Ectodermal cell (in vitro differentiated cells): Measurements from ENCODE around the gene TRIM56.
A peak's percentile ranks its signal among the peaks of the same experiment; 100 is the strongest.
"Not testable (repeated sequence)": the region's sequence is repeated elsewhere in the genome, so short reads cannot be mapped to it uniquely, and the experiment has no call there.

Source experiments
- H3K27ac ChIP-seq: 2 replicates; pipeline ENCODE4 v1.7.0; 2013; ENCODE audit warnings: mild to moderate bottlenecking, low read depth, low read length; ENCODE audit not compliant: insufficient read depth, poor library complexity, severe bottlenecking
- H3K27me3 ChIP-seq: 2 replicates; pipeline ENCODE4 v1.7.0; 2013; ENCODE audit warnings: mild to moderate bottlenecking, low read length; ENCODE audit not compliant: insufficient read depth, control insufficient read depth, poor library complexity, severe bottlenecking
- H3K36me3 ChIP-seq: one replicate; pipeline ENCODE4 v1.7.0; 2013; ENCODE audit warnings: low read length; ENCODE audit not compliant: control insufficient read depth, insufficient read depth
- H3K4me1 ChIP-seq: one replicate; pipeline ENCODE4 v1.7.0; 2013; ENCODE audit warnings: low read length; ENCODE audit not compliant: control insufficient read depth, insufficient read depth
- H3K4me3 ChIP-seq: 2 replicates; pipeline ENCODE4 v1.7.0; 2013; ENCODE audit warnings: low read depth, low read length, control low read depth; ENCODE audit not compliant: insufficient read depth
- H3K9me3 ChIP-seq: 2 replicates; pipeline ENCODE4 v1.7.0; 2013; ENCODE audit warnings: mild to moderate bottlenecking, low read length, moderate library complexity; ENCODE audit not compliant: control insufficient read depth
- WGBS, 2 experiments: methylation state at CpG; one replicate each; pipeline ENCODE4 v1.1.7; 2013; ENCODE audit warnings: missing lambda C conversion rate in 2 of 2; 5-methylcytosine and 5-hydroxymethylcytosine counted together

The TRIM56 gene

GRCh38 chr7:101089876-101090275 lies 4.6 kb downstream of the TRIM56 start:
- WGBS, 2 experiments = 92 to 95% methylated on average over 9 of the region's 9 CpGs
- Histone ChIP-seq H3K9me3 (no peaks in the 10 kb centered on the region), H3K4me3 (no peak overlapping the region), H3K27me3 (no peaks in the 10 kb centered on the region), H3K27ac (no peak overlapping the region), H3K36me3 (no peaks in the 10 kb centered on the region), H3K4me1 (no peaks in the 10 kb centered on the region)

- WGBS, 2 experiments = 96 to 97% methylated on average over 49 to 50 of the region's 53 CpGs
- not testable (repeated sequence) for H3K4me1 ChIP-seq, H3K27ac ChIP-seq
Measured at GRCh38 chr7:101092266-101092905, 7.1 kb downstream of the TRIM56 start.

GRCh38 chr7:101093906-101094305 lies 8.6 kb downstream of the TRIM56 start:
- no peak overlapping the region for H3K4me3 ChIP-seq
- WGBS, 2 experiments = 95 to 96% methylated on average over 4 of the region's 4 CpGs
- no peaks in the 10 kb centered on the region for H3K27me3 ChIP-seq
- H3K27ac ChIP-seq = no peak overlapping the region
- no peaks in the 10 kb centered on the region for H3K9me3 ChIP-seq
- no peaks in the 10 kb centered on the region for H3K36me3 ChIP-seq
- no peaks in the 10 kb centered on the region for H3K4me1 ChIP-seq

More at GRCh38 chr7:101092266-101092905, 7.1 kb downstream of the TRIM56 start:
- not testable (repeated sequence) for H3K9me3 ChIP-seq, H3K36me3 ChIP-seq, H3K4me3 ChIP-seq, H3K27me3 ChIP-seq

GRCh38 chr7:101094376-101094775 lies 9.1 kb downstream of the TRIM56 start:
- no peaks in the 10 kb centered on the region for H3K27me3 ChIP-seq
- no peak overlapping the region for H3K27ac ChIP-seq
- no peak overlapping the region for H3K4me3 ChIP-seq
- H3K36me3 ChIP-seq = no peaks in the 10 kb centered on the region
- H3K9me3 ChIP-seq = no peaks in the 10 kb centered on the region
- 63 to 68% methylated on average over 8 of the region's 9 CpGs for WGBS, 2 experiments
- H3K4me1 ChIP-seq = no peaks in the 10 kb centered on the region

- H3K27me3 ChIP-seq = no peaks in the 10 kb centered on the region
- H3K4me1 ChIP-seq = peaks cover 2% of the 10 kb centered on the region
- H3K27ac ChIP-seq = no peak overlapping the region
- no peaks in the 10 kb centered on the region for H3K36me3 ChIP-seq
- 56 to 57% methylated on average over 12 of the region's 12 CpGs for WGBS, 2 experiments
- no peak overlapping the region for H3K4me3 ChIP-seq
- H3K9me3 ChIP-seq = no peaks in the 10 kb centered on the region
Measured at GRCh38 chr7:101094791-101095375, 9.6 kb downstream of the TRIM56 start.

GRCh38 chr7:101096331-101096956 lies 11.2 kb downstream of the TRIM56 start:
- Histone ChIP-seq H3K4me3 (no peak overlapping the region), H3K9me3 (no peaks in the 10 kb centered on the region), H3K27ac (no peak overlapping the region), H3K4me1 (peaks cover 12% of the 10 kb centered on the region), H3K27me3 (no peaks in the 10 kb centered on the region), H3K36me3 (no peaks in the 10 kb centered on the region)
- WGBS, 2 experiments = 93% methylated on average over 6 of the region's 6 CpGs

- H3K4me1 ChIP-seq = peaks cover 12% of the 10 kb centered on the region
- H3K4me3 ChIP-seq = no peak overlapping the region
- no peak overlapping the region for H3K27ac ChIP-seq
- H3K36me3 ChIP-seq = no peaks in the 10 kb centered on the region
- H3K27me3 ChIP-seq = no peaks in the 10 kb centered on the region
- H3K9me3 ChIP-seq = no peaks in the 10 kb centered on the region
- WGBS, 2 experiments = 94 to 97% methylated on average over 5 of the region's 5 CpGs
Measured at GRCh38 chr7:101096957-101097347, 11.7 kb downstream of the TRIM56 start.

- Histone ChIP-seq H3K4me3 (no peak overlapping the region), H3K4me1 (peaks cover 12% of the 10 kb centered on the region), H3K36me3 (no peaks in the 10 kb centered on the region), H3K27me3 (no peaks in the 10 kb centered on the region), H3K9me3 (no peaks in the 10 kb centered on the region), H3K27ac (no peak overlapping the region)
- whole genome bisulfite sequencing, 2 experiments = 86 to 92% methylated on average over 4 of the region's 4 CpGs
Measured at GRCh38 chr7:101097561-101097960, 12.3 kb downstream of the TRIM56 start.

- H3K36me3 ChIP-seq = no peaks in the 10 kb centered on the region
- H3K4me1 ChIP-seq = peaks cover 12% of the 10 kb centered on the region
- H3K9me3 ChIP-seq = no peaks in the 10 kb centered on the region
- 29 to 31% methylated on average over 26 of the region's 26 CpGs for WGBS, 2 experiments
- H3K27ac ChIP-seq = peak overlapping the region; percentile 36
- H3K4me3 ChIP-seq = no peak overlapping the region
- H3K27me3 ChIP-seq = no peaks in the 10 kb centered on the region
Measured at GRCh38 chr7:101099969-101100781, 14.9 kb downstream of the TRIM56 start.
